NCI-H2196 (cell line): Measurements from ENCODE around the gene GSAP.
"Not testable (repeated sequence)": the region's sequence is repeated elsewhere in the genome, so short reads cannot be mapped to it uniquely, and the experiment has no call there.

Source experiments
- DNase-seq: peaks from one replicate; lab custom pipeline; 2025; ENCODE audit not compliant: unreplicated experiment; lab: John Stamatoyannopoulos, UW

GSAP gene

GRCh38 chr7:77289387-77289786 lies 126.8 kb downstream of the GSAP start:
- no peak for DNase-seq

GRCh38 chr7:77288676-77289320 lies 127.4 kb downstream of the GSAP start:
- DNase-seq = no peak

- DNase-seq = no peak
These were observed 131.5 kb downstream of the GSAP start for GRCh38 chr7:77284616-77285015.

- DNase-seq = no peak
These were observed 132.1 kb downstream of the GSAP start for GRCh38 chr7:77284005-77284404.

- no peak for DNase-seq
These were observed 133.3 kb downstream of the GSAP start for GRCh38 chr7:77282897-77283296.

GRCh38 chr7:77281780-77282478 lies 134.2 kb downstream of the GSAP start:
- DNase-seq = no peak

- DNase-seq = no peak
These were observed 140.0 kb downstream of the GSAP start for GRCh38 chr7:77276120-77276519.

GRCh38 chr7:77275663-77276062 lies 140.5 kb downstream of the GSAP start:
- not testable (repeated sequence) for DNase-seq

GRCh38 chr7:77271766-77272165 lies 144.4 kb downstream of the GSAP start:
- DNase-seq = no peak

GRCh38 chr7:77270094-77270480 lies 146.1 kb downstream of the GSAP start:
- no peak for DNase-seq

- DNase-seq = no peak
These were observed 146.6 kb downstream of the GSAP start for GRCh38 chr7:77269360-77270093.

- DNase-seq = no peak
These were observed 149.8 kb downstream of the GSAP start for GRCh38 chr7:77266291-77266794.

- no peak for DNase-seq
These were observed 150.5 kb downstream of the GSAP start for GRCh38 chr7:77265666-77266065.

- no peak for DNase-seq
These were observed 153.8 kb downstream of the GSAP start for GRCh38 chr7:77262316-77262715.
